ENCODE data around the gene PGAP6.
"Not testable (repeated sequence)": the region's sequence is repeated elsewhere in the genome, so short reads cannot be mapped to it uniquely, and the experiment has no call there.

The PGAP6 gene

GRCh38 chr16:404971-405486 is 23.3 kb upstream of the PGAP6 start:
- DNase-seq (ENCODE audit: low read depth in 1 of 2, low spot score in 1 of 2), result no peak

DNA sequence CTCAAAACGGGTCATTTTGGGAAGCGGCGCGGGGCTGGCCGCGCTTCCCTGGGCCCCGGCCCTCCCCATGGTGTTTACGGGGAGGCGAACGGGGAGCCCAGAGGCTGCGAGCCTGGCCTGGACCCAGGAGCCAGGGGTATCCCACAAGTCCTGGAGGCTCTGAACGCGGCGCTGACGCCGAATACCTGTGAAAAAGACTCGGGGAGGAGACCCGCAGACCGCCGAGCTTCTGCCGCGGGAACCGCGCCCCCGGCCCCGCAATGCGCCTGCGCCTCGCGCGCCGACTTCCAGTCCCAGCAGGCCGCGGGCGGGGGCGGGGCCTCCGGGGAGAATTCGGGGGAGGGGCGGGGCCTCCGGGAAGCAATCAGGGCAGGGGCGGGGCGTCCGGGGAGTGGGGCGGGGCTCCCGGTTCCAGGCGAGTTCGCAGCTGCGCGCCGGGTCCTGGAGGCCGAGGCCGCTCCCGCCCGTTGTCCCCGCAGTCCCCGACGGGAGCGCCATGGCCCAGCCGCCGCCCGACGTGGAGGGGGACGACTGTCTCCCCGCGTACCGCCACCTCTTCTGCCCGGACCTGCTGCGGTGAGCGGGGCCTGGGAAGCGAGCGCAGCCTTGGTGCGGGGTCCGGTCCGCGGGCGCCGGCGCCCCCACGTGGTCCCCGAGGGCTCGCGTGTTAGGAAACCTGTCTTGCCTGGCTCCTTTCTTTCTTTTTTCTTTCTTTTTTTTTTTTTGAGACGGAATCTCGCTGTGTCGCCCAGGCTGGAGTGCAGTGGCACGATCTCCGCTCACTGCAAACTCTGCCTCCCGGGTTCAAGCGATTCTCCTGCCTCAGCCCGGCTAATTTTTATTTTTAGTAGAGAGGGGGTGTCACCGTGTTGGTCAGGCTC is 19.9 kb upstream of the PGAP6 start, which contains the start of gene DECR2:
TSS of gene DECR2 (plus strand) at position 418 of the 881 bp plus-strand sequence. CDS start at position 497, 79 bp downstream.
- DNase-seq (ENCODE audit: low read depth in 1 of 2, low spot score in 1 of 2), result peak; percentile 98 to 100

- DNase-seq (ENCODE audit: low read depth in 1 of 2, low spot score in 1 of 2), result no peak
Measured at GRCh38 chr16:400061-400591, 18.3 kb upstream of the PGAP6 start.

GRCh38 chr16:399340-400019 is 17.7 kb upstream of the PGAP6 start:
- no peak for DNase-seq (ENCODE audit: low read depth in 1 of 2, low spot score in 1 of 2)

DNA sequence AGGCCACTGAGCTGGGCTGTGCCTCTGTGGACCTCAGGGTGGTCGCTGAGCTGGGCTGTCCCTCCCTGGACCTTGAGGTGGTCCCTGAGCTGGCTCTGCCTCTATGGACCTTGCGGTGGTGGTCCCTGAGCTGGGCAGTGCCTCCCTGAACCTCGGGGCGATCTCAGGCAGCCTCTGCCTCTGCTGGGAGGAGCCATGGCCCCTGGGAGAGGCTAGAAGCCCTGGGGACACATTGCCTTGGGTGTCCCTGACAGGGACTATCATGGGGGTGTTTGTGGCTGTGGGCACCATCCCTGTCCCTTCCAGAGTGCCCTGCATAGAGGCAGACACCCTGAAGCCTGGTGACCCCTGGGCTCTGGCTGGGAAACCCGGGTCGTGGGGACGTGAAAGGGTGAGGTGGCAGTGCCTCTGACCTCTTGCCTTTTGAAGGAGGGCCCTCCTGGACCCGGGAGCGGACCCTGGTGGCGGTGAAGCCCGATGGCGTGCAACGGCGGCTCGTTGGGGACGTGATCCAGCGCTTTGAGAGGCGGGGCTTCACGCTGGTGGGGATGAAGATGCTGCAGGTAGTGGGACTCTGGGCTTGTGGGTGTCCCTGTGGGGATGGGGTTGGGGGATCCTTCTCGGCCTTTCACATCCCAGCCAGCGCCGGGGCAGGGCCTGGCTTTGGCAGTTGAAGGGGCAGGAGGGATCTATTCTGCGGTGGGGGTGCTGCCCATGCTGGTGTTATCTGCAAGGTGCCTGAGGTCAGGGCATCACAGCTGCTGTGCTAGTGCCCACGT is 17.0 kb upstream of the PGAP6 start:
- DNase-seq (ENCODE audit: low read depth in 1 of 2, low spot score in 1 of 2), result no peak

- no peak for DNase-seq (ENCODE audit: low read depth in 1 of 2, low spot score in 1 of 2)
Measured at GRCh38 chr16:397736-398332, 16.1 kb upstream of the PGAP6 start.

DNA sequence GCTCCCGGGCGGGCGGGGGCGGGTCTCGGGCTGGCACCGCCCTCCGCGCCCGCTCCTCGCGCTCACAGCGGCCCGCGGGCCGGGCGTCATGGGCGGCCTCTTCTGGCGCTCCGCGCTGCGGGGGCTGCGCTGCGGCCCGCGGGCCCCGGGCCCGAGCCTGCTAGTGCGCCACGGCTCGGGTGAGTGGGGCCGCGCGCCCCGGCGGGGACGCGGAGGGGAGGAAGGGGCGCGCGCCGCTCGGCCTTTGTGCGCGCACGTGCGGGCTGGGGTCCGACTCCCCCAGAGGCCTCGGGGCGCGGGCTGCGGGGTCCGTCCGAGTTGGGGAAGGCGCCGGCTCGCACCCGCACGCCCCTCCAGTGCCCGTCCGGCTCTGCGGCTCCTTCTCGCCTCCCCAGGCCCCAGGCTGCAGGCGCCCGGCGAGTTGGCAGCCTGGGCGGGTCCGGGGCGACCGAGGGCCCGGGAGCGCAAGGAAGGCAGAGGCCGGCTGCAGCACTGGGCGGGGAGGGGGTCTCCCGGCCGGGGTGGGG is 15.4 kb upstream of the PGAP6 start, which contains the start of gene NME4:
TSS of gene NME4 (plus strand) at position 65 of the 527 bp plus-strand sequence. CDS start at position 89, 24 bp downstream.
- DNase-seq (ENCODE audit: low read depth in 1 of 2, low spot score in 1 of 2), result no peak

DNA sequence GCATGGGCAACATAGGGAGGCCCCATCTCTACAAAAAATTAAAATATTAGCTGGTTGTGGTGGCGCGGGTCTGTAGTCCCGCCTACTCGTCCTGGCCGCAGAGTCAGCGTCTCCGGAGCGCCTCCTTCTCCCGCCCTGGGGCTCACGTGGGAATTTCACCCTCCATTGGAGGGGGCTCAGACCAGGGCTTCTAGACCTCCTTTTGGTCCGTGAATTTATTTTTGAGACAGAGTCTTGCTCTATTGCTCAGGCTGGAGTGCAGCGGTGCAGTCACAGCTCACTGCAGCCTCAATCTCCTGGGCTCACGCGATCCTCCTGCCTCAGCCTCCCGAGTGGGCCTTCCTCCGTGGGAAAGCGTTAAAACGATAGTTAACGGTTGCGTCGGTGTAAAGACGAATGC is 14.8 kb upstream of the PGAP6 start:
- DNase-seq (ENCODE audit: low read depth in 1 of 2, low spot score in 1 of 2), result no peak

DNA sequence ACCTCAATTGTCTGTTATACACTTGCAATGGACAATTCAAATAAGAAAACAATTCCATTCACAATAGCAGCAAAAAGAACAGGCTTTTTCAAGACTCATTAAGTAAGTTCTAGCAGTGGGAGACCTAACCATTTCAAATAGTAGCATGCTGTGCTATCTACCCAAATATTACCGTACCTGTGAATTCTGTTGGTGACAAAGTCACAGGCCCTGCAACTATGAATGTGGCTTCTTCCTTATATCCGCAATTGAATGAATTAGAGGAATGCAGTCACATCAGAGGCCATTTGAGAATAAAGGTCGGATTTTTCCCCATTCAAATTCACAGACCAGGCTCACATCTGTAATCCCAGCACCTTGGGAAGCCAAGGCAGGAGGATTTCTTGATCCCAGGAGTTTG is 14.4 kb upstream of the PGAP6 start:
- no peak for DNase-seq (ENCODE audit: low read depth in 1 of 2, low spot score in 1 of 2)

DNA sequence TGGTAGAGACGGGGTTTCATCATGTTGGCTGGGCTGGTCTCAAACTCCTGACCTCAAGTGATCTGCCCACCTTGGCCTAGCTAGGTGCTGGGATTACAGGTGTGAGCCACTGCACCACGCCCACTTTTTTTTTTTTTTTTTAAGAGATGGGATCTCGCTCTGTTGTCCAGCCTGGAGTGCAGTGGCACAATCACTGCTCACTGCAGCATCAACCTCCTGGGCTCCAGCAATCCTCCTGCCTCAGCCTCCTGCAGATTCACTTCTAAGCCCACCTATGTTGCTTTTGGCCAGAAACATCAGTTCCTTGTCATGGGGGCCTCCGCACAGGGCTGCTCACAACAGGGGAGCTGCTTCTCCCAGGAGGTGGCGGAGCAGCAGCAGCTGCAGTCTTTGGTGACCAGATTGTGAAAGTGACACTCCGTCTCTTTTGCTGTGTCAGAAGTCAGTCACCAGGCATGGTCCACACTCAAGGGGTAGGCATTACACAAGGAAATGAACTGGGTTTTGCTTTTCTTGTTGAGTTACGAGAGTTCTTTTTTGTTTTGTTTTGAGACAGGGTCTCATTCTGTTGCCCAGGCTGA is 10.8 kb upstream of the PGAP6 start:
- no peak for DNase-seq (ENCODE audit: low read depth in 1 of 2, low spot score in 1 of 2)

GRCh38 chr16:391885-392335 is 10.1 kb upstream of the PGAP6 start:
- DNase-seq (ENCODE audit: low read depth in 1 of 2, low spot score in 1 of 2), result peak; percentile 37 to 60

DNA sequence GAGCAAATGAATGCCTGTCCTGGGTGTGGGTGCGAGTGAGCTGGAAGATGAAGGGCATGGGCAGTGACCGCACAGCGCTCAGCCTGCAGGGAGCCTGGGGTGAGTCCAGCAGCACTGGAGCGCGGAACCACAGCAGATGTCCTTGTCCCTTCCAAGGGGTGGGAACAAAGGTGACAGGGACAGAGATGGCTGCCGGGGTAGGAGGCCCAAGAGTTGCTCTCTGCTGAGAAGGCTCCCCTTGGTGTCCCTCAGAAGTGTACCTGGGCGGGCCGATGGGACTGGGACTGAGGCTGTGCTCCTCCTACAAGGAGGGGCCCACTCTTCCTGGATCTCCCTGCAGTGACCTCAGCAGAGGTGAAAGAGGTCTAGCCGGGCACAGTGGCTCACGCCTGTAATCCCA is 7.6 kb upstream of the PGAP6 start:
- DNase-seq (ENCODE audit: low read depth in 1 of 2, low spot score in 1 of 2), result no peak

DNA sequence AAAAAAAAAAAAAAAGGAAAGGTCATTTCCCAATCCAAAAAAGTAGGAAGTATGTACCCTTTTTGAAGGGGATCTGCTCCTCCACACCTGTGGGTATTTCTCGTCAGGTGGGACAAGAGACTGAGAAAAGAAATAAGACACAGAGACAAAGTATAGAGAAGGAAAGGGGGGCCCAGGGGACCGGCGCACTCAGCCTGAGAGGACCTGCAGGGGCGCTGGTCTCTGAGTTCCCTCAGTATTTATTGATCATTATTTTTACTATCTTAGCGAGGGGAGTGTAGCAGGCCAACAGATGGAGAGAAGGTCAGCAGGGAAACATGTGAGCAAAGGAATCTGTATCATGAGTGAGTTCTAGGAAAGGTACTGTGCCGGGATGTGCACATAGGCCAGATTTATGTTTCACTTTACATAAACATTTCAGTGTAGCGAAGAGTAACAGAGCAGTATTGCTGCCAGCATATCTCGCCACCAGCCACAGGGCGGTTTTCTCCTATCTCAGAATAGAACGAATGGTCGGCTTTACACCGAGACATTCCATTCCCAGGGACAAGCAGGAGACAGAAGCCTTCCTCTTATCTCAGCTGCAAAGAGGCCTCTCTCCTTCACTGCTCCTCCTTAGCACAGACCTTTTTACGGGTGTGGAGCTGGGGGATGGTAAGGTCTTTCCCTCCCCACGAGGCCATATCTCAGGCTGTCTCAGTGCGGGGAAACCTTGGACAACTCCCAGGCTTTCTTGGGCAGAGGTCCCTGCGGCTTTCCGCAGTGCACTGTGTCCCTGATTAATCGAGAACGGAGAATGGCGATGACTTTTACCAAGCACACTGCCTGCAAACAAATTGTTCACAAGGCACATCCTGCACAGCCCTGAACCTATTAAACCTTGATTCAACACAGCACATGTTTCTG is 6.2 kb upstream of the PGAP6 start:
- DNase-seq (ENCODE audit: low read depth in 1 of 2, low spot score in 1 of 2), result not testable (repeated sequence)

DNA sequence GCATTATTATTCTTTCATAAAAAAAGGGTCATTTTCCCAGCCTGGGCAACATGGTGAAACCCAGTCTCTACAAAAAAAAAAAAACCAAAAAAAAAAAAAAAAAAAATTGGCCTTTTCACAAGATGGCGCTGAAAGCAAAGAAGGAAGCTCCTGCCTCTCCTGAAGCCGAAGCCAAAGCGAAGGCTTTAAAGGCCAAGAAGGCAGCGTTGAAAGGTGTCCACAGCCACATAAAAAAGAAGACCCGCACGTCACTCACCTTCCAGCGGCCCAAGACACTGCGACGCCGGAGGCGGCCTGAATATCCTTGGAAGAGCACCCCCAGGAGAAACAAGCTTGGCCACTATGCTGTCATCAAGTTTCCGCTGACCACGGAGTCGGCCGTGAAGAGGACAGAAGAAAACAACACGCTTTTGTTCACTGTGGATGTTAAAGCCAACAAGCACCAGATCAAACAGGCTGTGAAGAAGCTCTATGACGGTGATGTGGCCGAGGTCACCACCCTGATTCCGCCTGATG is 4.9 kb upstream of the PGAP6 start:
- DNase-seq (ENCODE audit: low read depth in 1 of 2, low spot score in 1 of 2), result no peak

GRCh38 chr16:383326-384051 is 1.7 kb upstream of the PGAP6 start:
- no peak for DNase-seq (ENCODE audit: low read depth in 1 of 2, low spot score in 1 of 2)

GRCh38 chr16:381012-381788 is 578 bp downstream of the PGAP6 start:
- no peak for DNase-seq (ENCODE audit: low read depth in 1 of 2, low spot score in 1 of 2)

DNA sequence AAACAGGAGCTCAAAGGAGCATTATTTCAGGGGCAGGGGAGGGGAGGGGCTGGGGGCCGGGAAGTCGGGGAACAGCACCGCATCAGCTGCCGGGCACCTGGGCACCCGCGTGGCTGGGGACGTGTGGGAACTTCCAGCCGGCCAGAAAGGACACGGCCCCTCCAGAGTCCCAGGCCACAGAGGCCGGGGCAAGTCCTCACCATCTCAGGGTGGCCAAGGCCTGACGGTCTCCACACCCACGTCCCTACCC is 1.1 kb downstream of the PGAP6 start:
- no peak for DNase-seq (ENCODE audit: low read depth in 1 of 2, low spot score in 1 of 2)
